ENCODE results near the gene HOXC10. TPM values are rescaled to one million over a fixed set of nuclear protein-coding genes. Genes with fewer than 3 reads are reported as not detected.

Gene HOXC10
- total and polyA plus RNA-seq, 2 of the 8 experiments (the other 6 are each of a cell fraction or from before 2014, with no cell fraction given): not detected

GRCh38 chr12:54002278-54002914 lies 17.4 kb downstream of the HOXC10 start:
- Histone ChIP-seq H3K14ac (ENCODE audit: insufficient read length) (no peak overlapping the region), H4K5ac (ENCODE audit: insufficient read length, low read depth, low read length) (no peak overlapping the region), H2BK15ac (ENCODE audit: low read length) (no peak overlapping the region), H2AFZ (ENCODE audit: low read length) (no peak overlapping the region), H3K18ac (ENCODE audit: extremely low read depth, low read length) (no peak overlapping the region), H3K79me2 (ENCODE audit: control insufficient read depth in 1 of 2, insufficient read depth in 2 of 2, low read length in 2 of 2) (no peaks in the 10 kb centered on the region), H4K91ac (replicated peaks; ENCODE audit: insufficient read length, low read length) (no peak overlapping the region), H3K4me2 (ENCODE audit: insufficient read depth in 1 of 2, low read depth in 2 of 2, low read length in 2 of 2) (no peak overlapping the region), H4K20me1 (replicated peaks in 1 of 2; ENCODE audit: control insufficient read depth in 1 of 2, insufficient read depth in 2 of 2, low read length in 2 of 2) (peaks cover 5 to 27% of the 10 kb centered on the region in 2 experiments), H3K23ac (ENCODE audit: insufficient read length) (no peak overlapping the region), H3K79me1 (ENCODE audit: low read depth, low read length) (no peaks in the 10 kb centered on the region), H3K9ac (replicated peaks in 1 of 4; ENCODE audit: extremely low read depth in 1 of 4, low read depth in 3 of 4, low read length in 3 of 4) (no peak overlapping the region), H3K23me2 (ENCODE audit: low read depth, low read length) (peaks cover 2% of the 10 kb centered on the region; the same call in 1 of the 2 replicates), H3K27ac (ENCODE audit: low read depth, low read length) (no peak overlapping the region), H3K36me3 (ENCODE audit: control insufficient read depth in 2 of 4, insufficient read depth in 4 of 4, low read length in 3 of 4) (peaks cover 0 to 9% (median 0%) of the 10 kb centered on the region in 4 experiments; a peak in 1 of 8 replicates), H2BK120ac (replicated peaks; ENCODE audit: low read depth, low read length) (no peak overlapping the region), H2BK12ac (ENCODE audit: low read depth, low read length) (no peak overlapping the region; the same call in 1 of the 2 replicates), H2BK5ac (ENCODE audit: low read depth, low read length) (no peak overlapping the region), H3K27me3 (replicated peaks in 1 of 4; ENCODE audit: control insufficient read depth in 3 of 4, extremely low read depth in 1 of 4, insufficient read depth in 3 of 4, low read length in 3 of 4) (peaks cover 98 to 100% (median 100%) of the 10 kb centered on the region in 4 experiments), H3K9me3 (ENCODE audit: insufficient read depth in 2 of 2, low read depth in 1 of 2, low read length in 1 of 2) (no peaks in the 10 kb centered on the region), H2AK5ac (ENCODE audit: low read depth, low read length) (no peak overlapping the region), H3K4me1 (replicated peaks in 1 of 4; ENCODE audit: control insufficient read depth in 3 of 4, insufficient read depth in 4 of 4, low read length in 3 of 4) (peaks cover 0 to 8% (median 2%) of the 10 kb centered on the region in 4 experiments; a peak in 4 of 7 replicates), H3K4ac (replicated peaks; ENCODE audit: insufficient read length, low read depth, low read length) (no peak overlapping the region), H3K4me3 (ENCODE audit: extremely low read depth in 1 of 4, insufficient read depth in 2 of 4, low read depth in 3 of 4, low read length in 4 of 4) (no peak overlapping the region), H3K56ac (replicated peaks; ENCODE audit: insufficient read length, low read depth, low read length) (no peak overlapping the region), H4K8ac (ENCODE audit: extremely low read depth, insufficient read depth, low read length) (no peak overlapping the region), H2BK20ac (ENCODE audit: low read length) (no peak overlapping the region)
- ChIA-PET POLR2A (ENCODE audit: partially characterized antibody) (interaction anchor here (0.9 kb wide), 1 partner anchor 21 kb away, joined by 3 read pairs; no protein-coding TSS in a partner anchor), CTCF (ENCODE audit: partially characterized antibody) (interaction anchor here (0.6 to 11.3 kb wide), 7 partner anchors 14 to 211 kb away, joined by 3 to 172 read pairs (median 91); partner anchors contain the start of genes HOXC10, HOXC5 and HOXC6)
- 19% methylated on average over 19 of the region's 19 CpGs; no CpG with 5 or more reads in 1 of the 2 experiments for WGBS, 2 experiments (ENCODE audit: extremely low coverage in 1 of 2, insufficient coverage in 1 of 2, insufficient read length in 1 of 2, insufficient replicate concordance in 2 of 2, low coverage in 1 of 2, low lambda C conversion rate in 2 of 2, missing lambda C conversion rate in 1 of 2)
- DNase-seq (ENCODE audit: low read depth in 1 of 2, low spot score in 2 of 2): no peak
- FAIRE-seq: no peak
- TF ChIP-seq POLR2AphosphoS5 (IDR thresholded peaks at IDR 0.05; ENCODE audit: low read depth, low read length) (no peak), CHD2 (IDR thresholded peaks at IDR 0.05; ENCODE audit: low read length) (no peak), CBX8 (IDR thresholded peaks at IDR 0.05; ENCODE audit: borderline replicate concordance, low read depth, low read length) (peak; percentile 91), RNF2 (IDR thresholded peaks at IDR 0.05; ENCODE audit: borderline replicate concordance, low read depth, low read length, missing control alignments, poor library complexity, severe bottlenecking) (peak; percentile 69), SP2 (IDR thresholded peaks at IDR 0.05; ENCODE audit: low read length) (no peak), BRCA1 (IDR thresholded peaks at IDR 0.05; ENCODE audit: low read depth, low read length) (no peak), SAP30 (IDR thresholded peaks at IDR 0.05; ENCODE audit: insufficient read depth, insufficient replicate concordance, low read length) (no peak), YY1 (IDR thresholded peaks at IDR 0.05; ENCODE audit: low read depth, low read length) (no peak), POLR2A (IDR thresholded peaks at IDR 0.05; ENCODE audit: control extremely low read depth in 1 of 2, low read depth in 2 of 2, low read length in 2 of 2) (no peak), NANOG (IDR thresholded peaks at IDR 0.05; ENCODE audit: insufficient read depth, low read depth, low read length, poor library complexity, severe bottlenecking) (no peak), POU5F1 (IDR thresholded peaks at IDR 0.05; ENCODE audit: low read depth, low read length) (no peak), SIX5 (IDR thresholded peaks at IDR 0.05; ENCODE audit: low read depth, low read length) (no peak), CHD1 (IDR thresholded peaks at IDR 0.05; ENCODE audit: low read depth, low read length) (no peak), JUN (IDR thresholded peaks at IDR 0.05; ENCODE audit: low read depth, low read length) (no peak)
